Hepatocyte (in vitro differentiated cells): ENCODE data around the gene XYLB.

Experiments
- EZH2 ChIP-seq: fragments of 200-600 bp; sonication (generic); IDR thresholded peaks from 2 replicates; pipeline ENCODE4 v1.6.1; 2016; ENCODE audit warnings: antibody characterized with exemption, mild to moderate bottlenecking, borderline replicate concordance
- TF ChIP-seq, protein P1 (sequence below): fragments of 200-600 bp; sonication (generic); IDR thresholded peaks from 2 replicates; pipeline ENCODE4 v1.5.1; 2016; ENCODE audit warnings: antibody characterized with exemption, mild to moderate bottlenecking; ENCODE audit not compliant: poor library complexity

DNA sequence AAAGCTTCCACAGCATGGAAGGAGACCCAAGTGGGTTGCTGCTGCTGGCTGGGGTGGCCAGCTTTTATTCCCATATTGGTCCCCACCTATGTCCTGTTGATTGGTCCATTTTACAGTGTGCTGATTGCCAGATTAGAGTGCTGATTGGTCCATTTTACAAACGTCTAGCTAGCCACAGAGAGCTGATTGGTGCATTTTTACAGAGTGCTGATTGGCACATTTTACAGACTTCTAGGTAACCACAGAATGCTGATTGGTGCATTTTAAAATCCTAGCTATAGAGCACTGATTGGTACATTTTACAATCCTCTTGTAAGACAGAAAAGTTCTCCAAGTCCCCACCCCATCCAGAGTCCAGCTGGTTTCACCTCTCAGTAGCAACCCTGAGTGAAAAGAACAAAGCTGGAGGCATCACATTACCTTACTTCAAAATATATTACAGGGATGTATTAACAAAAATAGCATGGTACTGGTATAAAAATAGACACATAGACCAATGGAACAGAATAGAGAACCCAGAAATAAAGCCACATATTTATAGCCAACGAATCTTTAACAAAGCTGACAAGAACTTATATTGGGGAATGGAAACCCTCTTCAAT, 99.6 kb downstream of the XYLB start:
- TF ChIP-seq, protein P1, sequence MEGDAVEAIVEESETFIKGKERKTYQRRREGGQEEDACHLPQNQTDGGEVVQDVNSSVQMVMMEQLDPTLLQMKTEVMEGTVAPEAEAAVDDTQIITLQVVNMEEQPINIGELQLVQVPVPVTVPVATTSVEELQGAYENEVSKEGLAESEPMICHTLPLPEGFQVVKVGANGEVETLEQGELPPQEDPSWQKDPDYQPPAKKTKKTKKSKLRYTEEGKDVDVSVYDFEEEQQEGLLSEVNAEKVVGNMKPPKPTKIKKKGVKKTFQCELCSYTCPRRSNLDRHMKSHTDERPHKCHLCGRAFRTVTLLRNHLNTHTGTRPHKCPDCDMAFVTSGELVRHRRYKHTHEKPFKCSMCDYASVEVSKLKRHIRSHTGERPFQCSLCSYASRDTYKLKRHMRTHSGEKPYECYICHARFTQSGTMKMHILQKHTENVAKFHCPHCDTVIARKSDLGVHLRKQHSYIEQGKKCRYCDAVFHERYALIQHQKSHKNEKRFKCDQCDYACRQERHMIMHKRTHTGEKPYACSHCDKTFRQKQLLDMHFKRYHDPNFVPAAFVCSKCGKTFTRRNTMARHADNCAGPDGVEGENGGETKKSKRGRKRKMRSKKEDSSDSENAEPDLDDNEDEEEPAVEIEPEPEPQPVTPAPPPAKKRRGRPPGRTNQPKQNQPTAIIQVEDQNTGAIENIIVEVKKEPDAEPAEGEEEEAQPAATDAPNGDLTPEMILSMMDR: no peak
- no peak for TF ChIP-seq EZH2
